M059J (cell line): ENCODE measurements around the gene TPO. TPM values are rescaled to one million over a fixed set of nuclear protein-coding genes. Genes with fewer than 3 reads are reported as not detected.
"Not testable (repeated sequence)": the region's sequence is repeated elsewhere in the genome, so short reads cannot be mapped to it uniquely, and the experiment has no call there.

ENCODE experiments used
- DNase-seq: peaks from one replicate; pipeline ENCODE4 v3.0.0-alpha.2; 2012; ENCODE audit warnings: low read depth
- total RNA-seq: library from RNA; depleted of rRNA; stranded (reverse); fragments of >200 nt; shearing (Covaris generic); gene quantifications from 2 replicates; pipeline ENCODE4 v1.2.3, GENCODE V29; 2014

Gene TPO
- total RNA-seq, 1 experiment from 2014 or later = not detected

- peak; percentile 80 for DNase-seq
These were observed 140.5 kb downstream of the TPO start for GRCh38 chr2:1553671-1554295.

GRCh38 chr2:1556286-1556685 is 143.0 kb downstream of the TPO start:
- DNase-seq = no peak

DNA sequence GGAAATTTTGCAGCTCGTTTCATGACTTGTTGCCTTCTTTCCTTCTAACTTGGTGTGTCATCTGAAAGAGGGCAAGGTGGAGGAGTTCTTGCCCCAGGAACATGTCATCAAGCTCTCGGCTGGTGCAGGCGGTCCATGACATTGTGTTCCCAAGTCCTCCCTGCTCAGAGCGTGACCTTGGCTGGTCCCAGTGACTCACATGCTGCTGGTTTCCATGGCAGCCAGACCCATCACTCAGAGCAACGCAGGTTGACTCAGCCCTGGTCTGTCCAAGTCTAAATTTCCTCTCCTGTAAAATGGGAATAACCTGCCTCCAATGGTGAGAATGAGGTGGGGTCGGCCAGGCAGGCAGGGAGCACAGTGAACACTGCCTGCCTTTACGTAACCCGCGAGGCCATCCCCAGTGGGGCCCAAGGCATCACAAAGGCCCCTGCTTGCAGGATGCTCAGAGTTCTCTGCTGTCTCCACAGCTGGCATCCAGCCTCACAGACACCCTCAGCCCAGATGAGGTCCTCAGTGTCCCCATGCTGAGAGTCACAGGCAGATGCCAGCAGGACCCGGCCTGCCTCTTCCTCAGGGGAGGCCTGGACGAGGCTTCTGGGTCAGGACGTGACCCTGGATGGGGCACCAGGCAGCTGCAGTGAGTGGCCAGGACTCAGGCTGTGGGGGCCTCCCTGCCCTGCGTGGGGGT is 143.7 kb downstream of the TPO start:
- DNase-seq = peak; percentile 91

DNA sequence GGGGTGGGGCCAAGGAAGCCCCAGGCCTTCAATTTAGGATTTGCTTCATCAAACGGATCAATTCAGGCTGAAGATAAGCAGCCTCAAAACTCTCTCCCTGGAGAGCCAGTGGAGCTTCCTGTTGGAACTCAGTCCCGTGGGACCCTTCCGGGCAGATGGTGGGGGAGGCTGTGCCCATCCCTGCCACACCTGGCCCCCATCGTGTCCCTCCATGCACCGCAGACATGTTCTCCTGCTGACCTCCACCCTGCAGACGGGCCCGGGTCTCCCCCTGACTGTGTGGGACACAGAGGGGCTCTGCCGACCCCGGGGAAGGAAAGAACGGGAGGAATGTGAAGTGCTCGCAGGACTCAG is 144.2 kb downstream of the TPO start:
- no peak for DNase-seq

- no peak for DNase-seq
These were observed 146.4 kb downstream of the TPO start for GRCh38 chr2:1559589-1560175.

- no peak for DNase-seq
These were observed 148.0 kb downstream of the TPO start for GRCh38 chr2:1561259-1561658.

DNA sequence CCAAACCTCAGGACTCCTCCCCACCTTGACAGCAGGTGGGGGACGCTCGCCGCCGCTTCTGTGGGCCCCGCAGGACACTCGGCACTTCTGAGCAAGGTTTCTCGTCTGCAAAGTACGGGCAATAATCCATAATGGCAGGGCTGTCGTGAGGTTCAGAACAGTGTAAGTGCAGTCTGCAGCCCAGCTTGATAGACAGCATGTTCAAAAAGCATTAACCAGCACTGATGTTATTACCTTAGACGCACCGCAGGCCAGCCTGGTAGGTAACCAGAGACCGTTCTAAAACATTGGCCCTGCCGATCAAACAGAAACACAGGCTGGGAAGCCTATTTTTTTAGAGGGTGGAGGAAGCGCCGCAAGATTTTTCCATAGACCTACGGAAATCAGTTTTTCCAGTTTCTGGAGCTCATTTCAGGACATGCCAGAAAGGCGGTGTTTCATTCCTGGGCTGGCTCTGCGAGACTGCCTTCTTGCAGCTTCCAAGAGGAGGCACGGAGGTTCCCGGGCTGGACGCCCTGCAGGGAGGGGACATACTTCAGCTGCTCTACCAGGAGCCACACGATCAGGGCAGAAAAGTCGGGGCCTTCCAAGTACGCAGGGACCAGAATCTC is 148.7 kb downstream of the TPO start:
- no peak for DNase-seq

DNA sequence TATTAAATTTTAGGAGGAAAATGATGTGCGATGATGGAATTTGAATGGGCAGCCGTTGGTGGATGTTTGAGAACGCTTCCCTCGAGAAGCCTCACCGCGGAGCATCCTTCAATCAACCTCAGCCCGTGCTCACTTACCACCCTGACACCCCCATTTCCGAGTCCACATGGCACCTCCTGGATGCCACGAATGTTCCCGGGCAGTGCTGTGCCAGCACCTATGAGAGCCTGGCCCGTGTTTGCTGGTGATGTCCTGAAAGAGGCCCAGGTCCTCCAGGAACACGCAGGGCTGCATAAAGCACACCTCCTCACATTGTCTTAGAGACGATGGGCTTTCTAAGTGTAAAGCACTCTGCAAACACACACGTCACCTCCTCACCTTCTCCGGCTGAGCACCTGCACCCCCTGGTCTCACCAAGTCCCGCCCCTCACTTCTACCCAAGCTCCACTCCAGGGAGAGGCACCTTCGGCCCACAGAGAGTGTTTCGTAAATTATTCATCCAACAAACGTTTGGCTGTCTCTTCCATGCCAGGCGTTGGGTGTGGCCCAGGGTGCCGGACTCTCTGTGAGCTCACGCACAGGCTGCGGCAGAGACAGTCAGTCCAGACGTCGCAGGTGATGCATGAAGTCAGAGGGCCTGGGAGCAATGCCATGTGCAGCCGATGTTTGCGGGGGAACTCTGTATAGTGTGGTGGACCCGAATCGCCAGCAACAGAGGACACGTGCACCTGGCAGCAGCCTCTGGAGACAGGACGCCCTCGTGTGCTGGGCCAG is 150.0 kb downstream of the TPO start:
- no peak for DNase-seq

- DNase-seq = no peak
These were observed 151.0 kb downstream of the TPO start for GRCh38 chr2:1563943-1564891.

- DNase-seq = no peak
These were observed 154.5 kb downstream of the TPO start for GRCh38 chr2:1567556-1568344.

DNA sequence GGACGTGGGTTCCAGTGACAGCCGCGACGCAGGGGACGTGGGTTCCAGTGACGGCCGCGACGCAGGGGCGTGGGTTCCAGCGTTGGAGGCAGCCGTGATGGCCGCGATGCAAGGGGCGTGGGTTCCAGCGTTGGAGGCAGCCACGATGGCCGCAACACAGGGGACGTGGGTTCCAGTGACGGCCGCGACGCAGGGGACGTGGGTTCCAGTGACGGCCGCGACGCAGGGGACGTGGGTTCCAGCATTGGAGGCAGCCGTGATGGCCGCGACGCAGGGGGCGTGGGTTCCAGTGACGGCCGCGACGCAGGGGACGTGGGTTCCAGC is 155.0 kb downstream of the TPO start:
- DNase-seq = not testable (repeated sequence)

- DNase-seq = no peak
These were observed 156.7 kb downstream of the TPO start for GRCh38 chr2:1569879-1570450.

- no peak for DNase-seq
These were observed 158.5 kb downstream of the TPO start for GRCh38 chr2:1571477-1572417.

DNA sequence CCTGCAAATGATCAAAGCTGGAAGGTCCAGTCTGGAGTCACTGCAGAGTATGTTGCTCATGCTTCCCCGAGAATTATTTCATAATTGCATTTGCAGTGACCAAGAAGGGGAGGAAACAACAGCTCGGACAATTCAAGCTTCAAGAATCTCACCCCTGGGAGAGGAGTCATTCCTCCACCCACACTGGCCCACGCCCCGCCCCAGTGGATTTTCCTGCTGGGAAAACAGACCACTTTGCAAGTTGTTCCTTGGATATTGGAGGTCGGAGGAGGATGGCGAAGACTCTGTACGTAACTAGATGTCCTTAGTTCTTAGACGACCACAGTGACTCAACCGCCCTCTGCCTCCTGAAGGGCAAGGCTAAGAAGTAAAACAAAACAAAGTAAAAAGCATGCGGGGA is 159.4 kb downstream of the TPO start:
- no peak for DNase-seq

- no peak for DNase-seq
These were observed 164.6 kb downstream of the TPO start for GRCh38 chr2:1577846-1578245.

DNA sequence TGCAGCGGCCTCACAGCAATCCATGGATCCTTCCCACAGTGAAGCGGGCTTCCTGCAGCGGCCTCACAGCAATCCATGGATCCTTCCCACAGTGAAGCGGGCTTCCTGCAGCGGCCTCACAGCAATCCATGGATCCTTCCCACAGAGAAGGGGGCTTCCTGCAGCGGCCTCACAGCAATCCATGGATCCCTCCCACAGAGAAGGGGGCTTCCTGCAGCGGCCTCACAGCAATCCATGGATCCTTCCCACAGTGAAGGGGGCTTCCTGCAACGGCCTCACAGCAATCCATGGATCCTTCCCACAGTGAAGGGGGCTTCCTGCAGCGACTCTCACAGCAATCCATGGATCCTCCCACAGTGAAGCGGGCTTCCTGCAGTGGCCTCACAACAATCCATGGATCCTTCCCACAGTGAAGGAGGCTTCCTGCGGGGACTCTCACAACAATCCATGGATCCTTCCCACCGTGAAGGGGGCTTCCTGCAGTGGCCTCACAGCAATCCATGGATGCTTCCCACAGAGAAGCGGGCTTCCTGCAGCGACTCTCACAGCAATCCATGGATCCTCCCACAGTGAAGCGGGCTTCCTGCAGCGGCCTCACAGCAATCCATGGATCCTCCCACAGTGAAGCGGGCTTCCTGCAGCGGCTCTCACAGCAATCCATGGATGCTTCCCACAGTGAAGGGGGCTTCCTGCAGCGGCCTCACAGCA is 168.1 kb downstream of the TPO start:
- not testable (repeated sequence) for DNase-seq

DNA sequence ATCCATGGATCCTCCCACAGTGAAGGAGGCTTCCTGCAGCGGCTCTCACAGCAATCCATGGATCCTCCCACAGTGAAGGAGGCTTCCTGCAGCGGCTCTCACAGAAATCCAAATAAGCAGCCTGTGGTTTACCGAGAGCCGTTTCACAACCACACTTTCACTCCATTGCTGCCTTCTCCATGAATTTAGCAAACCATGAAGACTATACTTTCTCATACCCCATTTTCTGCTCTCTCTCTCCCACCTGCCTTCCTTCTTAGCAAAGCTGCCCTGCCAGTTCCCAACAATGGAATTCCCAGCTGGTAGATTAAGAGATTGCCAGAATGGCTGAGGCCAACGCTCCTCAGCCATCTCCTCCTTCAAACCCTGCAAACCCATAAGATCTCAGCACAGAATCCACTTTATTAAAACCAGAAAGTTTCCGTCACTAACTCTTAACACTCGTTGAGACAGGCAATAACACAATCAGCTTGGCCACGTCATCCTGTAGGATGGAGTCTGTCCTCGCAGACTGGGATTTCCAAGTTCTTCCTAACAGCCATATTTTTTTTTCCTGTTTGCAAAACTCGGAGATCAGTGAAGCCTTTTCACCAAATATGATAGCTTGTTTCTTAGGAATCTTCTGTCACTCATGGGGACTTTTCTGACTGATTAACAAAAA is 168.8 kb downstream of the TPO start:
- DNase-seq = no peak

GRCh38 chr2:1582891-1583341 is 169.7 kb downstream of the TPO start:
- DNase-seq = no peak
